Neuronal stem cell (in vitro differentiated cells): ENCODE measurements around the gene TBC1D22A.

Experiments used
- DNase-seq: peaks from one replicate; pipeline ENCODE4 v3.0.0-alpha.2; 2013; ENCODE audit warnings: low spot score
- H2AFZ ChIP-seq: one replicate; pipeline ENCODE4 v1.6.1; 2013; ENCODE audit warnings: mild to moderate bottlenecking, low read length, inconsistent platforms
- H2AK5ac ChIP-seq: 2 replicates; pipeline ENCODE4 v1.6.1; 2013; ENCODE audit warnings: low read depth, mild to moderate bottlenecking, inconsistent platforms, low read length, moderate library complexity, mixed read lengths
- H2BK120ac ChIP-seq: 2 replicates; pipeline ENCODE4 v1.6.1; 2013; ENCODE audit warnings: low read depth, mild to moderate bottlenecking, inconsistent platforms, low read length, moderate library complexity, mixed read lengths
- H2BK12ac ChIP-seq: one replicate; pipeline ENCODE4 v1.6.1; 2013; ENCODE audit warnings: low read length, inconsistent platforms
- H2BK15ac ChIP-seq: 2 replicates; pipeline ENCODE4 v1.6.1; 2013; ENCODE audit warnings: mild to moderate bottlenecking, low read length, inconsistent platforms, mixed read lengths
- H2BK5ac ChIP-seq: one replicate; pipeline ENCODE4 v1.6.1; 2013; ENCODE audit warnings: inconsistent platforms, mild to moderate bottlenecking, low read length, moderate library complexity
- H3K14ac ChIP-seq: one replicate; pipeline ENCODE4 v1.6.1; 2013; ENCODE audit warnings: low read length, inconsistent platforms
- H3K18ac ChIP-seq: 2 replicates; pipeline ENCODE4 v1.6.1; 2013; ENCODE audit warnings: low read length, inconsistent platforms
- H3K23ac ChIP-seq: 2 replicates; pipeline ENCODE4 v1.6.1; 2013; ENCODE audit warnings: low read depth, mild to moderate bottlenecking, mixed read lengths, low read length, inconsistent platforms; ENCODE audit not compliant: poor library complexity
- H3K27ac ChIP-seq: replicated peaks from 3 replicates; pipeline ENCODE4 v1.5.1; 2013; ENCODE audit warnings: low read length, inconsistent platforms
- H3K27me3 ChIP-seq, 3 experiments: 2 replicates each; pipeline ENCODE4 v1.6.1; 2013; ENCODE audit warnings: low read length in 3 of 3, mild to moderate bottlenecking in 2 of 3, inconsistent platforms in 1 of 3, low read depth in 1 of 3, mixed read lengths in 1 of 3, moderate library complexity in 1 of 3; ENCODE audit not compliant: control insufficient read depth in 3 of 3, insufficient read depth in 3 of 3
- H3K36me3 ChIP-seq, 2 donors: replicated peaks in 1 of 2; 2 replicates each; pipeline ENCODE4 v1.6.1; 2013; ENCODE audit warnings: low read length in 2 of 2; ENCODE audit not compliant: control insufficient read depth in 2 of 2, insufficient read depth in 2 of 2
- H3K4ac ChIP-seq: 2 replicates; pipeline ENCODE4 v1.6.1; 2013; ENCODE audit warnings: inconsistent platforms, mild to moderate bottlenecking, low read length, moderate library complexity
- H3K4me1 ChIP-seq, 2 donors: 1 replicate in 1 of 2; 2 replicates in 1 of 2; pipeline ENCODE4 v1.6.1; 2013; ENCODE audit warnings: low read length in 2 of 2, low read depth in 1 of 2; ENCODE audit not compliant: control insufficient read depth in 2 of 2, insufficient read depth in 1 of 2
- H3K4me2 ChIP-seq: one replicate; pipeline ENCODE4 v1.6.1; 2013; ENCODE audit warnings: mild to moderate bottlenecking, low read length, inconsistent platforms; ENCODE audit not compliant: insufficient read depth, poor library complexity, severe bottlenecking
- H3K4me3 ChIP-seq, 2 donors: 2 replicates each; pipeline ENCODE4 v1.5.1; 2013; ENCODE audit warnings: low read length in 2 of 2, mild to moderate bottlenecking in 2 of 2, inconsistent platforms in 1 of 2, moderate library complexity in 1 of 2
- H3K79me1 ChIP-seq: one replicate; pipeline ENCODE4 v1.6.1; 2013; ENCODE audit warnings: low read depth, mild to moderate bottlenecking, inconsistent platforms, low read length, moderate library complexity
- H3K9ac ChIP-seq: one replicate; pipeline ENCODE4 v1.6.1; 2013; ENCODE audit warnings: mild to moderate bottlenecking, low read depth, low read length, inconsistent platforms; ENCODE audit not compliant: poor library complexity
- H3K9me3 ChIP-seq, 2 donors: replicated peaks in 1 of 2; 2 replicates each; pipeline versions ENCODE3 to v1.6.1; 2013; ENCODE audit warnings: low read length in 2 of 2, mild to moderate bottlenecking in 2 of 2, inconsistent platforms in 1 of 2, low read depth in 1 of 2, mixed read lengths in 1 of 2, moderate library complexity in 1 of 2; ENCODE audit not compliant: control insufficient read depth in 2 of 2, insufficient read depth in 1 of 2
- H4K8ac ChIP-seq: one replicate; pipeline ENCODE4 v1.6.1; 2013; ENCODE audit warnings: low read depth, mild to moderate bottlenecking, inconsistent platforms, low read length, moderate library complexity
- H4K91ac ChIP-seq: one replicate; pipeline ENCODE4 v1.6.1; 2013; ENCODE audit warnings: low read length, low read depth, mild to moderate bottlenecking, inconsistent platforms; ENCODE audit not compliant: poor library complexity
- WGBS, 2 donors: extraction: QIAGEN DNeasy Blood & Tissue Kit; methylation state at CpG; one replicate each; pipeline ENCODE4 v1.1.7; 2013; ENCODE audit warnings: missing lambda C conversion rate in 2 of 2, mixed read lengths in 1 of 2; ENCODE audit not compliant: insufficient read length in 2 of 2, insufficient replicate concordance in 1 of 2; ENCODE audit errors: extremely low coverage in 2 of 2; 5-methylcytosine and 5-hydroxymethylcytosine counted together

The TBC1D22A gene

DNA sequence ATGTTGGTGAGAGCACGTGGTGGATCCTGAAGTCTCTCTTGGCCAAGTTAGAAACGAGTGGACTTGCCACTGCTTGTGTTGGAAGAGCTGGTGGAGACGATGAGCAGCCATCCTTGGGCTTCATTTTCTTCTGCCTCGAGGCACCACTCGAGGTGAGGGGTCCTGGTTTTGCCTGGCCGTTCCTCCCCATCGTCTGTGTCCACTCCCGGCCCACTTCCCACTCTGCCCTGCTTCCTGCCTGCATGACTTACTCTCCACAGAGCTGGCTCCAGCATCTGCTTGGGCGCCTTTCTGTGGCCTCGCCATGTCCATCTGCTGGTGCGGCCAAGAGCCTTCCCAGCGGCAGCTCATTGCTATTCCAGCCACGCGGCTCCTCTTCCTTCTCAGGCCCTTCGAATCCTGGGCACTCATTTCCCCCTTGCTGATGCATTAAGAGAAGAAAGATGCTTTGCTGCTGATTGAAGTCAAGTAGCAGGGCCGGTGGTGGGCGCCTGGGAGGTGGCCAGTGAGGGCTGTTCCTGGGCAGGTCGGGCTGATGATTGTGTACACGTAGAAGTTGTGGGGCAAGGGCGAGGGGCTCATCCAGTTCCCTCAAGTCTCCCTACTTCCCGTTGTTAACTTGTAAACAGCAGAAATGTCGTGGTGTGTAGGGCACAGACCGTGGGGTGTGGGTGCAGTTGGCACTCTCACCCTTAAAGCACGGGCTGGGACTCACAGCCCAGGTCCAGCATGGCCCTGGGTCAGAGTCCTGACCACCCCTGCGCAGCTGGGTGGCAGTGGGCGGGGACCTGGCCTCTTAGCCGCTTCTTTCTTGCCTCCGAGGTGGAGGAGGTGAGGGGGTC is 292.0 kb downstream of the TBC1D22A start:
- H3K4me1 ChIP-seq = peaks cover 6 to 22% of the 10 kb centered on the region in 2 donors
- H2AFZ ChIP-seq = no peak overlapping the region
- no CpG with 5 or more reads among the region's 28 CpGs for WGBS, 2 donors
- no peak overlapping the region for H3K27ac ChIP-seq
- peak overlapping the region; percentile 71 for H2BK5ac ChIP-seq
- peak overlapping the region; percentile 27 for H3K18ac ChIP-seq
- H3K4me3 ChIP-seq = no peak overlapping the region
- H2BK120ac ChIP-seq = no peak overlapping the region
- DNase-seq = no peak
- H3K4ac ChIP-seq = no peak overlapping the region
- H4K91ac ChIP-seq = no peak overlapping the region
- no peaks in the 10 kb centered on the region for H3K36me3 ChIP-seq
- H3K14ac ChIP-seq = peak overlapping the region; percentile 38
- H3K23ac ChIP-seq = peak overlapping the region; percentile 89
- H3K27me3 ChIP-seq = no peaks in the 10 kb centered on the region
- peak overlapping the region; percentile 52 for H2AK5ac ChIP-seq
- H2BK12ac ChIP-seq = peak overlapping the region; percentile 73
- no peaks in the 10 kb centered on the region for H3K9me3 ChIP-seq
- H3K79me1 ChIP-seq = peaks cover 6% of the 10 kb centered on the region
- H2BK15ac ChIP-seq = peak overlapping the region; percentile 65
- H3K9ac ChIP-seq = peak overlapping the region; percentile 54
- no peak overlapping the region for H4K8ac ChIP-seq
- no peak overlapping the region for H3K4me2 ChIP-seq

GRCh38 chr22:47055073-47055355 is 292.6 kb downstream of the TBC1D22A start:
- no peak for DNase-seq
- no peak overlapping the region for H3K14ac ChIP-seq
- H3K79me1 ChIP-seq = peaks cover 6% of the 10 kb centered on the region
- H4K91ac ChIP-seq = no peak overlapping the region
- H2BK5ac ChIP-seq = no peak overlapping the region
- peak overlapping the region; percentile 17 for H2BK15ac ChIP-seq
- H2BK120ac ChIP-seq = no peak overlapping the region
- no peak overlapping the region for H3K4ac ChIP-seq
- H3K27me3 ChIP-seq = no peaks in the 10 kb centered on the region
- H3K4me3 ChIP-seq = no peak overlapping the region
- H3K23ac ChIP-seq = peak overlapping the region; percentile 89
- no peak overlapping the region for H4K8ac ChIP-seq
- no peaks in the 10 kb centered on the region for H3K36me3 ChIP-seq
- no CpG with 5 or more reads among the region's 5 CpGs for WGBS, 2 donors
- H2AK5ac ChIP-seq = peak overlapping the region; percentile 52
- no peak overlapping the region for H3K27ac ChIP-seq
- no peak overlapping the region for H2AFZ ChIP-seq
- H3K9ac ChIP-seq = peak overlapping the region; percentile 50
- H3K9me3 ChIP-seq = no peaks in the 10 kb centered on the region
- H2BK12ac ChIP-seq = no peak overlapping the region
- no peak overlapping the region for H3K18ac ChIP-seq
- peaks cover 6 to 25% of the 10 kb centered on the region in 2 donors for H3K4me1 ChIP-seq
- H3K4me2 ChIP-seq = no peak overlapping the region

DNA sequence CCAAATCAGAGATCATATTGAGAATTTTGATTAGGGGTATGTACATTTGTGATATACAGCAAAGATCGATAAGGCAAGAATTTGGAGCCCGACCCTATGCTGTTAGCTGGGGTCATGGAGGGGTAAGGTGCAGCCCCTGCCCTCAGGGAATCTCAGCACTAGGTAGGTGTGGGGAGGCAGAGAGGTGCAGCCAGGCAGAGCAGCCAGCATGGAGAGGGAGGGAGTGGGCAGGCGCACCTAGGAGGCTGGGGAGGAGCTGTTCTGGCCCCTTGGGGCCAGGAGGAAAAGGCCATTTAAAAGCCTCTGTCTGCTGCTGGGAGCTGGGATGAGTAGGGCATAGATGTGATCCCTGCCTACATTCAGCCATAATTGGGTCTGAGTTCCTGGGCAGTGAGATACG is 293.0 kb downstream of the TBC1D22A start:
- H3K27ac ChIP-seq = no peak overlapping the region
- H3K18ac ChIP-seq = no peak overlapping the region
- no peak overlapping the region for H3K4ac ChIP-seq
- H2BK12ac ChIP-seq = no peak overlapping the region
- no peak overlapping the region for H3K4me2 ChIP-seq
- H3K23ac ChIP-seq = no peak overlapping the region
- no CpG with 5 or more reads among the region's 4 CpGs for WGBS, 2 donors
- H4K91ac ChIP-seq = no peak overlapping the region
- no peak overlapping the region for H4K8ac ChIP-seq
- no peak overlapping the region for H2AK5ac ChIP-seq
- H3K14ac ChIP-seq = no peak overlapping the region
- H2BK15ac ChIP-seq = no peak overlapping the region
- H3K36me3 ChIP-seq = no peaks in the 10 kb centered on the region
- no peak overlapping the region for H2AFZ ChIP-seq
- no peaks in the 10 kb centered on the region for H3K9me3 ChIP-seq
- DNase-seq = no peak
- H3K9ac ChIP-seq = no peak overlapping the region
- peaks cover 6% of the 10 kb centered on the region for H3K79me1 ChIP-seq
- no peaks in the 10 kb centered on the region for H3K27me3 ChIP-seq
- H2BK5ac ChIP-seq = no peak overlapping the region
- H3K4me3 ChIP-seq = no peak overlapping the region
- H2BK120ac ChIP-seq = no peak overlapping the region
- peaks cover 6 to 25% of the 10 kb centered on the region in 2 donors for H3K4me1 ChIP-seq

GRCh38 chr22:47055921-47056320 is 293.5 kb downstream of the TBC1D22A start:
- WGBS, 2 donors = no CpG with 5 or more reads among the region's 15 CpGs
- H3K27ac ChIP-seq = no peak overlapping the region
- H2BK15ac ChIP-seq = no peak overlapping the region
- H4K8ac ChIP-seq = no peak overlapping the region
- H3K4me3 ChIP-seq = no peak overlapping the region
- H3K14ac ChIP-seq = no peak overlapping the region
- peaks cover 6 to 24% of the 10 kb centered on the region in 2 donors for H3K4me1 ChIP-seq
- H2AK5ac ChIP-seq = no peak overlapping the region
- no peak overlapping the region for H2AFZ ChIP-seq
- no peak overlapping the region for H3K18ac ChIP-seq
- no peaks in the 10 kb centered on the region for H3K9me3 ChIP-seq
- no peak overlapping the region for H2BK12ac ChIP-seq
- no peak overlapping the region for H2BK120ac ChIP-seq
- H3K9ac ChIP-seq = no peak overlapping the region
- no peak overlapping the region for H3K4ac ChIP-seq
- H3K27me3 ChIP-seq = no peaks in the 10 kb centered on the region
- H2BK5ac ChIP-seq = no peak overlapping the region
- H4K91ac ChIP-seq = no peak overlapping the region
- no peak overlapping the region for H3K4me2 ChIP-seq
- H3K23ac ChIP-seq = no peak overlapping the region
- H3K36me3 ChIP-seq = no peaks in the 10 kb centered on the region
- no peak for DNase-seq
- peaks cover 4% of the 10 kb centered on the region for H3K79me1 ChIP-seq
